ENCODE results near the gene MPLKIP.
"Not testable (repeated sequence)": the region's sequence is repeated elsewhere in the genome, so short reads cannot be mapped to it uniquely, and the experiment has no call there.

Gene MPLKIP

DNA sequence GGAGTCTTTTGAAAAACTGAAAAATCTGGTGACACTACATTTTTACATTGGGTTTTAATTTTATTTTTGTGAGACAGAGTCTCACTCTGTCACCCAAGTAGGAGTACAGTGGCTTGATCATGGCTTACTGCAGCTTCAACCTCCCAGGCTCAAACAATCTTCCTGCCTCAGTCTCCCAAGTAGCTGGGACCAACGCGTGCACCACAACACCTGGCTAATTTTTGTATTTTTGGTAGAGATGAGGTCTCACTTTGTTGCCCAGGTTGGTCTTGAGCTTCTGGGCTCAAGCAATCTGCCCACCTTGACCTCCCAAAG is 11.5 kb downstream of the MPLKIP start:
- DNase-seq: no peak

DNA sequence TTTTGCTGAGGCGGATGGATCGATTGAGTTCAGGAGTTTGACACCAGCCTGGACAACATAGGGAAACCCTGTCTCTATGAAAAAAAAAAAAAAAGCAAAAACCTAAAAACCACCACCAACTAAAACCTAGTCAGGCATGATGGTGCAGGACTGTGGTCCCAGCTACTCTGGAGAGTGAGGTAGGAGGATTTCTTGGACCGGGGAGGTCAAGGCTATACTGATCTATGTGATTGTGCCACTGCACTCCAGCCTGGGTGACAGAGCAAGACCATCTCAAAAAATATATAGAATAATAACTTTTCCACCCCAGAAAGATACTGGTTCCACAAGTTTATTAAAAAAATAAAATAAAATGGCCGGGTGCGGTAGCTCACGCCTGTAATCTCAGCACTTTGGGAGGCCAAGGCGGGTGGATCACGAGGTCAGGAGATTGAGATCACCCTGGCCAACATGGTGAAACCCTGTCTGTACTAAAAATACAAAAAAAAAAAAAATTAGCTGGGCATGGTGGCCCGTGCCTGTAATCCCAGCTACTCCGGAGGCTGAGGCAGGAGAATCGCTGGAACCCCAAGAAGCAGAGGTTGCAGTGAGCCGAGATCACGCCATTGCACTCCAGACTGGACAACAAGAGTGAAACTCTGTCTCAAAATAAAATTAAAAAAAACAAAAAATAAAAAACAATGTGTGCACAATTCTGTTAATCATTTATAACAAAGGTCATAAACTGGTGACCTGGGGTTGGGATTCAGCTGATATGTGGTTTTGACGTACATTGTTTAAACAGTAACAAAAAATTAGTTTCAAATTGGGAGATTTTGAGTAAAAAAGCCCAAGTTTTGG is 12.1 kb downstream of the MPLKIP start:
- DNase-seq: not testable (repeated sequence)

DNA sequence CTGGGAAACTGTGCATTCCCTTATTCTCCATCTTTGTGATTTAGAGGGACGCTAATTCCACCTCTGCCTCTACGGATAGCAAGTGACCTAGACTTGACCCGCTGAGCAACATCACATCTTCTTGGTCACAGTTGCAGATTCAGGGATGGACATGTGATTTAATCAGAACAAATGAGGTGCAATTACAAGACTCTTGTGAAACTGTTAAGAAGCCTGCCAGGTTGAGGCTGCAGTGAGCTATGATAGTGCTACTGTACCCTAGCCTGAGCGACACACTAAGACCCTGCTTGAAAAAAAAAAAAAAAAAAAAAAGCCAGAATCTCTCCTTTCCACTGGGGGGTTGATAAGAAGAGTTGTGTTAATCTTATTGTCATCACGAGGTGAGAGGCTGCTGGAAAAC is 14.4 kb downstream of the MPLKIP start:
- DNase-seq: no peak

DNA sequence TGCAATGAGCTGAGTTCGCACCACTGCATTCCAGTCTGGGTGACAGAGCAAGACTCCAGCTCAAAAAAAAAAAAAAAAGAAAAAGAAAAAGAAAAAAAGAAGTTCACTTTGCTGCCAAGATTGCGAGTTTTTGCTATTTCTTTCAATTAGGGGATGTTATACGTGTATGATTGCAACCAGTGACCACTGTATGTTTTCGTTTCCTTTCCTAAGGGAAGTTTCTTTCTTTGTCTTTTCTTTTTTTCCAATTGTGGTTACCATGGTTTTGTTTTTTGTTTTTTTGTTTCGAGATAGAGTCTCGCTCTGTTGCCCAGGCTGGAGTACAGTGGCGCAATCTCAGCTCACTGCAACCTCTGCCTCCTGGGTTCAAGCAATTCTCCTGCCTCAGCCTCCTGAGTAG is 16.2 kb downstream of the MPLKIP start:
- not testable (repeated sequence) for DNase-seq

DNA sequence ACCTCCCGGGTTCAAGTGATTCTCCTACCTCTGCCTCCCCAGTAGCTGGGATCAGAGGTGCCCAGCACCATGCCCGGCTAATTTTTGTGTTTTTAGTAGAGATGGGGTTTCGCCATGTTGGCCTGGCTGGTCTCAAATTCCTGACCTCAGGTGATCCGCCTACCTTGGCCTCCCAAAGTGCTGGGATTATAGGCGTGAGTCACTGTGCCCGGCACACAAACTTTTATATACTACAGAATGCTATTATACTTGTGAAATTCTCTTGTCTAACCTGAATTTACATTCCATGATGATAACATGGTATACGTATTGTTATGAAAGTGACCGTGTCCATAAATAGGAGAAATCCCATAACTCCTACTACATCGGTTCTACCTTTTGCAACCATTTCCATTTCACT is 17.2 kb downstream of the MPLKIP start:
- not testable (repeated sequence) for DNase-seq

DNA sequence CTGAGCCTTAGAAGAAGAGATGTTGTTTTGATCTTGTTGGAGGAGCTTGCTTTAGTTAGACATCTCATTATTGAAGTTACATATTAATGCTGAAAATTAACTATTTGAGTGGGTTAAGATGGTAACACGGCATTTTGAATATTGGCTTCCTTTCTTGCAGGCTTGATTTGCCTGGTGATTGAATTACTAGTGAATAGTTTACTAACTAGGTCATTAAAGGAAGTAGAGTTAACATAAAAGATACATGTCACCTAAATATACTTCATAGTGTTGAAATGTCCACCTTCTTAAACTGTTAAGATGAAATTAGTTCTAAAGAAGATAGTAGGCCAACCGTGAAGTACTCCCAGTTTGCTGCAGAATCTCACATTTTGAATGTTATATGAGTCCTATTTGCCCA is 18.5 kb downstream of the MPLKIP start:
- DNase-seq: no peak

DNA sequence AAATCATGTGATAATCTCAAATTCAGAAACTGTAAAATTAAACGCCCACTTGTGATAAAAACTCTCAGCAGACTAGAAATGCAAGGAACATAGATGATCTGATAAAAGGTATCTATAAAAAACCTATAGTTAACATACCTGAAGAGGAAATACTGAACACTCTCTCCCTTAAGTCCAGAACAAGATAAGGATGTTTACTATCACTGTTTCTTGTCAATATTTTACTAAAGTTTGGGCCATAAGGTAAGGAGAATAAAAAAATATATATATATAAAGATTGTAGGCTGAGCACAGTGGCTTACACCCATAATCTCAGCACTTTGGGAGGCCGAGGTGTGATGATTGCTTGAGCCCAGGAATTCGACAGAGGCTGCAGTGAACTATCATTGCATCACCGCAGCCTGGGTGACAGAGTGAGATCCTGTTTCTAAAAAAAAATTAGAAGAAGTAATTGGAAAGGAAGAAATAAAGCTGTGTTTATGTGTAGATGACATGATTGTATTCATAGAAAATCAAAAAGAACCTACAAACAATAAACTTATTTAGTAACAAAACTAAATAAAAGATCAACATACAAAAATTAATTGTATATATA is 28.4 kb downstream of the MPLKIP start:
- no peak for DNase-seq

DNA sequence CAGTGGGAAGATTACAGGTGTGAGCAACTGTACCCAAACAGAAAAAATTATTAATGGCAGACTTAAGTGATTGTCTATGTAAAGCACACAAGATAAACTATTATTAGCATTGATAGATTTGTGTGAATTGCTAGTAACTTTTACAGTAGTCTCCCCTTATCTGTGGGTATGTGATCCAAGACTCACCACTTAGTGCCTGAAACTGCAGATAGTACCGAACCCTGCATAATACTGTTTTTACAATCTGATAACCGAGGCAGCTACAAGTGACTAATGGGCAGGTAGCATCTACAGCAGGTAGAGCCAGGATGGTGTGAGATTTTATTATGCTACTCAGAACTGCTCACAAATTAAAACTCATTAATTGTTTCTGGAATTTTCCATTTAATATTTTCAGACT is 31.5 kb downstream of the MPLKIP start:
- DNase-seq: no peak

DNA sequence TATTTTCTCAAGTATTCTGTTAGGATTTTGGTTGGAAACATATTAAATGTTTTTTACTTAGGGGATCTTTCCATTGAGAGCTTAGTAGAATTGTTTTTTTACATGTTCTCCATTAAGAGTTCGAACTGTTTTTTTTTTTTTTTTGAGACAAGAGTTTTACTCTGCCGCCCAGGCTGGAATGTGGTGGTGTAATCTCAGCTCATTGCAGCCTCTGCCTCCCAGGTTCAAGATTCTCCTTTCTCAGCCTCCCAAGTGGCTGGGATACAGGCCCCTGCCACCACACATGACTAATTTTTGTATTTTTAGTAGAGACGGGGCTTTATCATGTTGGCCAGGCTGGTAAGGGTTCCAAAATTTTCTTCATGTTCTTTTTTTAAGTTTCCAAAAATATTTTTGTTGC is 33.2 kb downstream of the MPLKIP start:
- no peak for DNase-seq

DNA sequence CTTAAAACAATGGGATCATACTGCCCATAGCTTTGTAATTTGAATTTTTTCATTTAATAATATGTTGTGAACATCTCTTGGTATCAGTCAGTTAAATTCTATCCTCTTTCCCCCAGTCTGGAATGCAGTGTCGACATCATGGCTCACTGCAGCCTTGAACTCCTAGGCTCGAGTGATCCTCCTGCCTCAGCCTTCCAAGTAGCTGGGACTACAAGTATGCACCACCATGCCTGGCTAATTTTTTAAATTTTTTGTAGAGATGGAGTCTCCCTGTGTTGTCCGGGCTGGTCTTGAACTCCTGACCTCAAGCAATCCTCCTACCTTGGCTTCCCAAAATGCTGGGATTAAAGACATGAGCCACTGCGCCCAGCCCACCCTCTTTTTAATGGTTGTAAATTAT is 34.6 kb downstream of the MPLKIP start:
- no peak for DNase-seq

DNA sequence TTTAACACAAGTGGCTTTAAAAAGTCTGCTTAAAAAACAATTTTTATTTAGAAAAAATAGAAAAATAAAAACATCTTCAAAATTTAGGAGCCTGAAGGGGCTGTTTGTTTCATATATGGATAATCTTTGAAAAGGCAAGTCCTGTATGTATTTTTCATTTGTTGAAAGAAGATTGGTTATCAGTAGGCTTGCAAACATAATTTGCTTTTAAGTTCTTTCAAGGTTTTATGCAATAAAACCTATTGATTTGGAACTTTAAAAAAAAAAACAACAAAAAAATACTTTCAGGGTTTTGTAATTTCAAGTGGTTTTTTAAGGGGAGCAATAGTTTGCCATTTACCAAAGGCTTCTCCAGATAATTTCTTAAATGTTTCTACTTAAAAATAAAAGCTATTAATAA is 35.6 kb downstream of the MPLKIP start:
- no peak for DNase-seq

DNA sequence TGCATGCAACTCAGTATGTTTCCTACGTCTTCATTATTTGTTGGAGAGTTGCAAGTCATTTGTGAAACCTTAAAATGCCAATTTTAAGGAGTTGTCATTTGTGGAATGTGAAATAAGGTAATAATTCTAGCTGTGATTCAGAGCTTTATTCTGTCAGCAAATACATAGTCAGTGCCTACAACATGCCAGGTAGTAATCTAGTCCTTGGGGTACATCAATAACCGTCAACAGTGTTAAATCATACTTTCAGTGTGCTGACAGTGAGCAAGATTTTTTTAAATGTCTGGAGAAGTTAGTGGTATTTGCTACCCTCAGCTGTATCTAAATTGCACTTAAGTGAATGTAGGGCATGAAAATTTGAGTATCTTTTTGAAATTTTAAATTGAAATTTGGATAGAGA is 36.7 kb downstream of the MPLKIP start:
- DNase-seq: no peak

DNA sequence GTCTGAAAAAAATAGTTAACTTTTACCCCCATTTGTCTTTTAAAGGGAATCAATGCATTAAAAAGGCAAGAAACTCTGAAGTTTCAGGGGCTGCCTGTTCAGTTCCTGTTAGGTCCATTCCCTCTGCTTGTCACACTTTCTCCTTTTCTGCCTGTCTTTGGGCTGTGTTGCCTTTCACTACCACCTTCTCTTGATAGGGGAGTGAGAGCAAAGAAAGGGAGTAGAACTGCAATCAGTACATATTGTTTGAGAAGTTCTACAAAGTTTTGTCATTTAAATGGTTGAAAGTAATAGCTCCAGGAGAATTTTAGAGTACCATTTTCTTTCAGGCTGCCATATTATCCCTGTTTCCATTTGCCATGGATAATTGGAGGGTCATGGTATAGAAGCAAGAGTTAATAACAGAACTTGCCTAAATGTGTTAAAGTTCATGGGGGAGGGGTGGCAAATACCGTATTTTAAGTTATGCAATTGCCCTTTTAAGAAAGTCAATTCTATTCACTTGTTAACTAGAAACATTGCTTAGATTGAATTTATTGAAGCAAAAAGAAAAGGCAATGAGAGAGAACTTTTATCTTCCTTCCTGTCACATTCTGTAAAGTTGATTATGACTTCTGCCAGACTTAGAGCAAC is 38.6 kb downstream of the MPLKIP start:
- DNase-seq: no peak

DNA sequence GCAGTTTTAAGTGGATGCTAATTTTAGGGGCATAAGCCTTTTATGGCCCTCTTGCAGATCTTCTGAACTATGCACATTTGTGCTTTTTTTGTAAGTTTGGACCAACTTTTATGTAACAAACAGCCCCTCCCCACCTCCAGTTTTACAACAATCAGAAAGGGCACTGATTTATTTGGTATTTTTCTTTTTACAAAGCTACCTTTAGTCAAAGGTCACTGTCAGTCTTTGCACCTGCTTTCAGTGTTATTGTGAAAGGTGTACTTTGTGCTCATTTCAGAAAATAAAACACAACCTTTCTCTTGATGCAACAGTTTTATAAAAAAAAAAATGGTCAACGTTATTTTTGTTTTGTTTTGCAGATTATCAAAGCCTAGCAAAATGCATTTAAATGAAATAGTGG is 39.2 kb downstream of the MPLKIP start:
- no peak for DNase-seq

DNA sequence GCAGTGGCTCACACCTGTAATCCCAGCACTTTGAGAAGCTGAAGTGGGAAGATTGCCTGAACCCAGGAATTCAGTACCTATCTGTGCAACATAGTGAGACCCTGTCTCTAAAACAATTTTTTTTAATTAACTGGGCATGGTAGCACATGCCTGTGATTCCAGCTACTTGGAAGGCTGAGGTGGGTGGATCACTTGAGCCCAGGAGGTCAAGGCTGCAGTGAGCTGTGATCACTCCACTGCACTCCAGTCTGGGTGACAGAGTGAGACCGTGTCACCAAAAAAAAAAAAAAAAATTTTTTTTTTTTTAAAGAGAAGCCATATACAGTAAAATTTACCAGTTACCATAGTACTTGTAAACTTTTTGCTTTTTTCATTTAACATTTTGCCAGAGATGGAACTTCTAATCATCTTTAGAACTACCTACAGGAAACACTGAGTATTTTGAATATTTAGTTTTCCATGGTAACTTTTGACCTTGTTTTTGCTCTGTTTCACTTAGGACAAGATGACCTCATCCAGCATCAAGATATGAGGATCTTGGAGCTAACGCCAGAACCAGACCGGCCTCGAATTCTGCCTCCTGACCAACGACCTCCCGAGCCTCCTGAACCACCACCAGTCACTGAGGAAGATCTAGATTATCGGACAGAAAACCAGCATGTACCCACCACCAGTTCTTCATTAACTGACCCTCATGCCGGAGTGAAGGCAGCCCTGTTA is 40.6 kb downstream of the MPLKIP start:
- DNase-seq: no peak

DNA sequence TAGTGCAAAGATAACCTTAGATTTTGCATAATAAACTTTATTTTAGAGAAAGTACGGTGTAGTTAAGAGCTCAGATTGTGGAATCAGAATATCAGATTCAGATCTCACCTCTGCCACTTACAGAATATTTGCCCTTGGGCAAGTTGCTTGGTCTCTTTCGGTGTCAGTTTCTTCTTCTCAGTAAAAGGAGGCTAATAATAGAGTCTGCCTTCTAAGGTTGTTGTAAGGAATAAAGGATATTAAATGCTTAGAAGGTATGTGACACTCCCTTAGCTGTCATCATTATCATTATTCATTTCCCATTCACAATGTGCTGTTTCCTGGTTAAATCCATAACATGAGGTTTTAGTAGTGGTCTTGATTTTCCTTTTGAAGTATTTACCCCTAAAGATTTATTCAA is 42.2 kb downstream of the MPLKIP start:
- no peak for DNase-seq

DNA sequence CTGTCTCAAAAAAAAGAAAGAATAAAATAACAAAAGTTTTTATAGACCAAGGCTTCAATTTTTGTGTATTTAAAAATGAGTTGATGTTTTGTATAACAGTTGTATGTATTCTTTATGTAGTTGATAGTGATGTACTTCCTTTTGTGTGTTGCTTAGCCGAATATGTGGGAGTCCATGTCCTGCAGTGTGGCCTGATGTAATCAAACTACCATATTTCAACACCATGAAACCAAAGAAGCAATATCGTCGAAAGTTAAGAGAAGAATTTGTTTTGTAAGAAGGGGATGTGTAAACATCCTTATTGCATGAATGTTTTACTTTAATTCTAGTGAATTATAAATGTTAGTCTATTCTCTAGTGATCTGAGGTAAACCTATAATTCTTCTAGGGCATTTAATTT is 56.6 kb downstream of the MPLKIP start:
- no peak for DNase-seq
